ENCODE measurements around the gene ZNF563.
"Not testable (repeated sequence)": the region's sequence is repeated elsewhere in the genome, so short reads cannot be mapped to it uniquely, and the experiment has no call there.

ZNF563 gene

DNA sequence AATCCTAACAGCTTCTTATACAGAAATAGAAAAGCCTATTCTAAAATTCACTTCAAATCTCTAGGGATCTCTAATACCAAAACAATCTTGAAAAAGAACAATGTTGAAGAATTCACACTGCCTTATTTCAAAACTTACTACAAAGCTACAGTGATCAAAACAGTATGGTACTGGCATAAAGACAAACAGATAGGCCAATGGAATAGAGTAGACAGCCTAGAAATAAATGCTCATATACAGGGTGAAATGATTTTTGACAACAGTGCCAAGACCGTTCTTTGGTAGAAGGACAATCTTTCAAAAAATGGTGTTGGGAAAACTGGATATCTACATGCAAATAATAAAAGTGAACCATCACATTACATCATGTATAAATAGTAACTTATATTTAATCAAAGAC lies 11.8 kb upstream of the ZNF563 start:
- no peaks in the 10 kb centered on the region for H3K36me3 ChIP-seq (ENCODE audit: control insufficient read depth, insufficient read depth, low read length)

DNA sequence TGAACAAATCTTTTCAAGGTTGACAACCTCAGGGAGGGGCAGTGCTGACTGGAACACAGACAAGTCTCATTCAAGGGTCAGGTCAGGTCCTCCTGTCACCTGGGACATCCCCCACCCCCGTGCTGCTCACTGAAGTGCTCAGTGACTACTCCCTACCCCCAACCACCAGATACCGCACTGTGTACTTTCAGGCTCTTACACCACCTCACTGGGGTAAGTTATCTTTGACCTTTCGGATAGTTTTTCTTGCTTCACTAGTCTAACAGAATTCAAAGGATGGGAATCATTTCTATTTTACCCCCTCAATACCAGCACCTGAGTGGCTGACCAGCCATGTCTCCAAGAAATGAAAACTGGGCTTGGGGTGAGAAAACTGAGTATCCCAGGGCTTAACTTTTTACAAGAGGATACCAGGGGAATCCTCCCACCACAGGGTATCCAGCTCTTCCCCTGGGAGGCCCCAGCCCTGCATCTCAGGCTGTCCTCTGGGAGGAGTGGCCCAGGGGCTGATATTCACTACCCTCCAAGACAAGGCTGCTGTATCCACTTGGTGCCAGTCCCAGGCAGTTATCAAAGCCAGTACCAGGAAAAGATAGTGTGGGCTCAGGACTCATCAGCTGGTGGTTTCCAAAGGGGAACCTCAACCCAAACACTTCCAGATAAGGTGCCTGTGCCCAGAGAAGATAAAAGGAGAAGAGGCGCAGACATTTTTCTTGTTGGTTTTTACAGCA lies 2.1 kb downstream of the ZNF563 start:
- Histone ChIP-seq H3K9ac (ENCODE audit: low read length) (no peak overlapping the region), H3K4me3 (ENCODE audit: low read length) (no peak overlapping the region), H3K27me3 (ENCODE audit: control insufficient read depth, insufficient read depth, low read length) (no peaks in the 10 kb centered on the region)

More for the DNA sequence above, 11.8 kb upstream of the ZNF563 start:
- Histone ChIP-seq H3K9me3 (ENCODE audit: control insufficient read depth, low read length) (no peaks in the 10 kb centered on the region), H3K4me3 (ENCODE audit: low read length) (no peak overlapping the region), H3K9ac (ENCODE audit: low read length) (no peak overlapping the region), H3K27me3 (ENCODE audit: control insufficient read depth, insufficient read depth, low read length) (no peaks in the 10 kb centered on the region), H3K4me1 (ENCODE audit: control insufficient read depth, insufficient read depth, low read length) (no peaks in the 10 kb centered on the region)

DNA sequence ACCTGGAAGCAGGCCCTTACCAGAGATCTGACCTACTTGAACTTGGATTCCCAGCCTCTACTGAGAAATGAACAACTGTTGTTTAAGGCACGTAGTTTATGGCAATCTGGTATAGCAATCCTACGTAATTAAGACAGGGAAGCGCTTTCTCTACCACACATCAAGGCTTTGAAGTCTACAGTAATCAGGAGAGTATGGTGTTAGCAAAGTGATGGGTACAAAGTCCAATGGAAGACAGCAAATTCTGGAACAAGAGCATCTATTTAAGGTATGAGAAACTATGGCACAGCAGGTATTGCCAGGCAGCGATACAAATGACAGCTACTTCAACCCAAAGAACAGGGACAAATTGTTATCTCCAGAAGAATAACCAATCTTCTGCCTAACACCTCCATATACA lies 3.1 kb downstream of the ZNF563 start:
- Histone ChIP-seq H3K4me1 (ENCODE audit: control insufficient read depth, insufficient read depth, low read length) (peaks cover 17% of the 10 kb centered on the region), H3K9ac (ENCODE audit: low read length) (no peak overlapping the region), H3K4me3 (ENCODE audit: low read length) (no peak overlapping the region), H3K27me3 (ENCODE audit: control insufficient read depth, insufficient read depth, low read length) (no peaks in the 10 kb centered on the region), H3K9me3 (ENCODE audit: control insufficient read depth, low read length) (no peaks in the 10 kb centered on the region), H3K36me3 (ENCODE audit: control insufficient read depth, insufficient read depth, low read length) (no peaks in the 10 kb centered on the region)

More for the DNA sequence above, 2.1 kb downstream of the ZNF563 start:
- Histone ChIP-seq H3K36me3 (ENCODE audit: control insufficient read depth, insufficient read depth, low read length) (no peaks in the 10 kb centered on the region), H3K4me1 (ENCODE audit: control insufficient read depth, insufficient read depth, low read length) (peaks cover 17% of the 10 kb centered on the region), H3K9me3 (ENCODE audit: control insufficient read depth, low read length) (no peaks in the 10 kb centered on the region)

DNA sequence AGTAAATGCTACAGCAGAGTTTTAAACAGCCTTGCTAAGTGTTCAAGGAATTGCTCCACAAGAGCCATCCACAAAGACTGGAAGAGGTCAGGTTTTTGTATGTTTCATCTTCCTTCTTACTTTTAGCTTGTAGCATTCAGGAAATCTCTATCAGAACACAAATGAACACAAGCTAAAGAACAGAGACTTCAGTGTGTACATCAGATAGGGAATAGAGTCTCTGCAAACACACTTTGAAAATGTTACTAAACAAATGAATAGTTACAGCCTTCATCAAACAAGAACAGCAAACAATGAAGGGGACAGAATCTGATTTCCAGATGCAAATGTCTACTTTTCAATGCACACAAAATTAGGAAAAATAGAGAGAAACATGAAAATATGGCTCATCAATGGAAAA lies 7.7 kb downstream of the ZNF563 start:
- Histone ChIP-seq H3K4me3 (ENCODE audit: low read length) (no peak overlapping the region), H3K36me3 (ENCODE audit: control insufficient read depth, insufficient read depth, low read length) (no peaks in the 10 kb centered on the region), H3K9ac (ENCODE audit: low read length) (no peak overlapping the region), H3K9me3 (ENCODE audit: control insufficient read depth, low read length) (no peaks in the 10 kb centered on the region), H3K4me1 (ENCODE audit: control insufficient read depth, insufficient read depth, low read length) (no peaks in the 10 kb centered on the region), H3K27me3 (ENCODE audit: control insufficient read depth, insufficient read depth, low read length) (no peaks in the 10 kb centered on the region)

DNA sequence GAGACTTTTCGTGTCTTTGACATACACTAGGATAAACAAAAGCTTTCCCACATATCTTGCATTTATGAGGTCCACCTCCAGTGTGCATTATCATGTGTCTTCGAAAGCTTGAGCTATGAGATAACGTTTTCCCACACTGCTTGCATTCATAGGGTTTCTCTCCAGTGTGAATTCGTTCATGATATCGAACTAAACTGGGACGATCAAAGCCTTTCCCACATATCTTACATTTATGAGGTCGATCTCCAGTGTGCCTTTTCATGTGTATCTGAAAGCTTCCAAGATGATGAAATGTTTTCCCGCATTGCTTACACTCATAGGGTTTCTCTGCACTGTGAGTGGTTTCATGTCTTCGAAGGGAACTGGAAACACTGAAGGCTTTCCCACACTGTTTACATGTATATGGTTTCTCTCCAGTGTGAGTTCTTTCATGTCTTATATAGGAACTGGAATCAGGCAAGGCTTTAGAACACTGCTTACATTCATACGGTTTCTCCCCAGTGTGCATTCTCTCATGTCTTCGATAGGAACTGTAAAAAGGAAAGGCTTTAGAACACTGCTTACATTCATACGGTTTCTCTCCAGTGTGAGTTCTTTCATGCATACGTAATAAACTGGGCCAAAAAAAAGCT lies 14.5 kb downstream of the ZNF563 start:
- no peak overlapping the region for H3K9ac ChIP-seq (ENCODE audit: low read length)
- H3K36me3 ChIP-seq (ENCODE audit: control insufficient read depth, insufficient read depth, low read length): no peaks in the 10 kb centered on the region
- no peaks in the 10 kb centered on the region for H3K27me3 ChIP-seq (ENCODE audit: control insufficient read depth, insufficient read depth, low read length)
- no peaks in the 10 kb centered on the region for H3K9me3 ChIP-seq (ENCODE audit: control insufficient read depth, low read length)
- H3K4me3 ChIP-seq (ENCODE audit: low read length): no peak overlapping the region
- peaks cover 7% of the 10 kb centered on the region for H3K4me1 ChIP-seq (ENCODE audit: control insufficient read depth, insufficient read depth, low read length)

DNA sequence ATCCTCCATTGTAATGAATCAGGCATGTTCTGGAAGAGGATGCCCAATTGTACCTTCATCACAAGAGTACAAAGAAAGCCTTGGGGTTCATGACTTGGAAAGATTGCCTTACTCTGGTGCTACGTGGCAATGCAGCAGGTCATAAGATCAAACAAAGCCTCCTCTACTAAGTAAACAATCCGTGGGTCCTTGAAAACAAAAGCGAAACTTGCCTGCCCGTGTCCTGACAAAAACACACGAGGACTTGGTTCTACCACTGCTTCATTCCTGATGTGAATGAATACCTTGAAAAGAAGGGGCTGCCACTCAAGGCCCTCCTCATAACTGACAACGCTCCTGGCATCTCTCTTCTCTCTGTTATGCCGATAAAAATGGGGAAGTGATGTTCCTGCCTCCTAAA lies 18.9 kb downstream of the ZNF563 start:
- Histone ChIP-seq H3K9ac (ENCODE audit: low read length) (peak overlapping the region; percentile 36), H3K36me3 (ENCODE audit: control insufficient read depth, insufficient read depth, low read length) (no peaks in the 10 kb centered on the region), H3K27me3 (ENCODE audit: control insufficient read depth, insufficient read depth, low read length) (no peaks in the 10 kb centered on the region), H3K4me3 (ENCODE audit: low read length) (no peak overlapping the region), H3K4me1 (ENCODE audit: control insufficient read depth, insufficient read depth, low read length) (peaks cover 7% of the 10 kb centered on the region), H3K9me3 (ENCODE audit: control insufficient read depth, low read length) (no peaks in the 10 kb centered on the region)

DNA sequence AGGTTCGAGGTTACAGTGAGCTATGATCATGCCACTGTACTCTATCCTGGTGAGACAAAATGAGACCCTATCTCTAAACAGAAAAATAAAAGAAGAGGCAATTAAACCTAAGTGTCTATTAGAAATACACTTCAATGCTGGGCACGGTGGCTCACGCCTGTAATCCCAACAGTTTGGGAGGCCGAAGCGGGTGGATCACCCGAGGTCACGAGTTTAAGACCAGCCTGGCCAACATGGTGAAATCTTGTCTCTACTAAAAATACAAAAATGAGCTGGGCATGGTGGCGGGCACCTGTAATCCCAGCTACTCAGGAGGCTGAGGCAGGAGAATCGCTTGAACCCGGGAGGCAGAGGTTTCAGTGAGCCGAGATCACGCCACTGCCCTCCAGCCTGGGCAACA lies 24.5 kb downstream of the ZNF563 start:
- H3K36me3 ChIP-seq (ENCODE audit: control insufficient read depth, insufficient read depth, low read length); H3K27me3 ChIP-seq (ENCODE audit: control insufficient read depth, insufficient read depth, low read length); H3K4me3 ChIP-seq (ENCODE audit: low read length); H3K9ac ChIP-seq (ENCODE audit: low read length); H3K9me3 ChIP-seq (ENCODE audit: control insufficient read depth, low read length); H3K4me1 ChIP-seq (ENCODE audit: control insufficient read depth, insufficient read depth, low read length): not testable (repeated sequence)

DNA sequence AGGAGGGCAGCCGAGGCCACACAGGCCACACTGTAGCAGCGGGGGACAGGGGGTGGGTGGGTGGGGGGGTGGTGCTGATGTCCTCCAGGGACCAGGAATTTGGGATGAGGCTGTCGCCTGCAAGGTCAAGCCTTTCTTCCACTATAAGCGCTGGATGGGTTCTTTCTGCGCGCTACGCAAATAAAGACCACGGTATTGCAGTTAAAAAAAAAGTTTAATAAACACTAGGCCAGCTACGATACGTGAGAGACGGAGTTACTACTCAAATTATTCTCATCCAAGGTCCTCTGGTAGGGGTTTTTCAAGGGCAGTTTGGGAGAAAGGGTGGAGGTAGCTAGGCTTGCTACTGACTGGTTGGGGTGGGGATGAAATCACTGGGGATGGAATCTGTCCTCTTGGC lies 38.2 kb downstream of the ZNF563 start:
- Histone ChIP-seq H3K9ac (ENCODE audit: low read length) (peak overlapping the region; percentile 98), H3K27me3 (ENCODE audit: control insufficient read depth, insufficient read depth, low read length) (no peaks in the 10 kb centered on the region), H3K9me3 (ENCODE audit: control insufficient read depth, low read length) (no peaks in the 10 kb centered on the region), H3K4me3 (ENCODE audit: low read length) (peak overlapping the region; percentile 90), H3K36me3 (ENCODE audit: control insufficient read depth, insufficient read depth, low read length) (no peaks in the 10 kb centered on the region), H3K4me1 (ENCODE audit: control insufficient read depth, insufficient read depth, low read length) (peaks cover 10% of the 10 kb centered on the region)

DNA sequence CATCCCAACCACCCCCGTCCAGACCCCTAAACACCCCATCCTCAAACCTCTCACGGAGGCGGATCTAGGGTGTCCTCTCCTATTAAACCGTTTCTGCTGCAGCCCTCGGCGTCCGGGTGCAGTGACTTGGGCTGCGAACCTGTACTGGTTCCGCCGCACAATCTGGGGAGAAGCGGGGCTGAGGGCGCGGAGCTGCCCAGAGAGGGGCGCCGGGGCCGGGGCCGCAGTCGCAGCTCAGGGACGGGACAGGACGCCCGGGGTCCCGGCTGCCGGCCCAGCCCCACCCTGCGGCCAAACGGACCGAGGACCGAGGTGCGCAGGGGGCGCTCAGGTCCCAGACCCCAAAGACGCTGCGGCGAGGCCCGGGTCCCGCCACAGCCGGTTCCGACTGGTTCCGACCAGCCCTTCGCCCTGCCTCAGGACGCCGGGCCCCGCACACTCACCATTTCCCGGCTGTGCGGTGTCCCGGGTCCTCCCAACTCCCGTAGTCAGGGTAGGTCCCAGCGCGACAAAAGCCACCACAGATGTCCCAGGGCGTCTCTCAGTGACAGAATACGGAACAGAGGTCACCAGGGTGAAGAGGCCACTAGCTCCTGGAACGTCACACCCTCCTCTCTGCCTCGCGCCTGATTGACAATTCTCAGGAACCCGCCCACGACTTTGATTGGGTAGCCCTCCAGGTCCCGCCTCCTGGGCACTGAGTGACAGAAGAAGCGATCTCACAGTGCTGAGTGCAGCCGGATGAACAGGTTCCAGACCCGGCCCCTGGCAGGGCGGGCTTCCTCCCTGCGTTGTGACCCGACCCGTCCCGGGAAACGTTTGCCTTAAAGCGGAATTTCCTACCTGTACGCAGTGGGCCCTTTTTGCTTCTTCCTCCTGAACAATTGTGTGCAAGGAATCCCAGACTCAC lies 38.9 kb downstream of the ZNF563 start, which contains the start of gene ZNF44:
Gene ZNF44 (minus strand): TSS at position 635 of the 910 bp plus-strand sequence. CDS start 189 bp downstream, at position 446.
- peak within 1 kb of the TSS; percentile 90 for H3K4me3 ChIP-seq (ENCODE audit: low read length)
- H3K9ac ChIP-seq (ENCODE audit: low read length): peak within 1 kb of the TSS; percentile 98
- H3K9me3 ChIP-seq (ENCODE audit: control insufficient read depth, low read length): no peaks in the 10 kb centered on the region
- H3K27me3 ChIP-seq (ENCODE audit: control insufficient read depth, insufficient read depth, low read length): no peaks in the 10 kb centered on the region
- no peaks in the 10 kb centered on the region for H3K36me3 ChIP-seq (ENCODE audit: control insufficient read depth, insufficient read depth, low read length)
- H3K4me1 ChIP-seq (ENCODE audit: control insufficient read depth, insufficient read depth, low read length): peaks cover 10% of the 10 kb centered on the region

DNA sequence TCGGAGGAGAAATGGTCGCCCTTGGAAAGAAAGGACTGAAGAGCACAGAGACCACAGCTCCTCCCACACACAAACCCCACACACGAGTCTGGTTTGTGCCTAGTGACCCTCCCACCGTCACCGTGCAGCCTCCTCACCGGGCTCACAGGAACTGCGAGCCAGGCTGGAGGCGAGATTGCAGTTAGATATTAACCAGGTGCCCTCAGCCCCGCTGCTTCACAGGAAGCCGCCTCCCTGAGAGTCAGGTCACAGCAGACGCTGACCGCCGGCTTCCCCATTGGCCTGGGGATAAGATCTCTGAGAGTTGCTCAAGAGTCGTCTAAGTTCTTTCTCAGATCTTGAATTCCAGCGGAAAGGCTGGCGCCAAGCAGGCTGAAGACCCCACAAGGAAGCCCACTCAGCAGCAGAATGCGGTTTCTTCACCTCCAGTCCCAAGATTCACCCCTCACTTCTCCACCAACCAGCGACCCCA lies 39.6 kb downstream of the ZNF563 start:
- H3K4me1 ChIP-seq (ENCODE audit: control insufficient read depth, insufficient read depth, low read length): peaks cover 16% of the 10 kb centered on the region
- no peaks in the 10 kb centered on the region for H3K9me3 ChIP-seq (ENCODE audit: control insufficient read depth, low read length)
- H3K36me3 ChIP-seq (ENCODE audit: control insufficient read depth, insufficient read depth, low read length): no peaks in the 10 kb centered on the region
- H3K9ac ChIP-seq (ENCODE audit: low read length): peak overlapping the region; percentile 98
- no peaks in the 10 kb centered on the region for H3K27me3 ChIP-seq (ENCODE audit: control insufficient read depth, insufficient read depth, low read length)
- peak overlapping the region; percentile 90 for H3K4me3 ChIP-seq (ENCODE audit: low read length)

DNA sequence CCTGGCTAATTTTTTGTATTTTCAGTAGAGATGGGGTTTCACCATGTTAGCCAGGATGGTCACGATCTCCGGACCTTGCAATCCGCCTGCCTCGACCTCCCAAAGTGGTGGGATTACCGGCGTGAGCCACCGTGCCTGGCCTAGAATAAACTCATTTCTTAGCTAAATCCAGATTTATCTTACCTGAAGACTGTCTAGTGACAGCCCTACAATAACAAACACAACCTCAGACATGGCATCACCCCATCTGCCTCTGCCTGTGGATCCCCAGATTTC lies 43.7 kb downstream of the ZNF563 start:
- Histone ChIP-seq H3K36me3 (ENCODE audit: control insufficient read depth, insufficient read depth, low read length) (no peaks in the 10 kb centered on the region), H3K27me3 (ENCODE audit: control insufficient read depth, insufficient read depth, low read length) (no peaks in the 10 kb centered on the region), H3K4me1 (ENCODE audit: control insufficient read depth, insufficient read depth, low read length) (peaks cover 16% of the 10 kb centered on the region), H3K9me3 (ENCODE audit: control insufficient read depth, low read length) (no peaks in the 10 kb centered on the region), H3K4me3 (ENCODE audit: low read length) (no peak overlapping the region), H3K9ac (ENCODE audit: low read length) (no peak overlapping the region)

DNA sequence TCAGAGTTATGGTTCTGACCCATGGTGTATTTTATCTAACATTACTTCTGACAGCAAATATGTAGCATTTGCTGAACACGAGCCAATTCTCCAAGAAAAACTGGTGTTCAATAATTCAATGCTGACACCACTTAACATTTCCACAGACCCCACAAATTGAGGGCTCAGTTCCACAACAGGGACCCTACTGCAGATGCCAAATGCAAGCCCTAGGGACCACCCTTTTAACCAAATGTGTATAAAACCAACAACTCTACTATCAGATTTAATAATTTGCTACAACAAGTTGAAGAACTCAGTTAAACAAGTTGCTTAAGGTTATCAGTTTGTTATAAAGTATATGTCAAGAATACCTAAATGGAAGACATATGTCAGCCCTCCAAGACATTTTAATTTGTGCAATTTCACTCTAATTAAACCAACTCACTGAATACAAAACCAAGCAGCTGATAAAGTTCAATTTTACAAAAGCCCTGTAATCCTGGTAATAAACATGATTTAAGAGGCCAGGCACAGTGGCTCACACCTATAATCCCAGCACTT lies 45.4 kb downstream of the ZNF563 start:
- H3K36me3 ChIP-seq (ENCODE audit: control insufficient read depth, insufficient read depth, low read length): no peaks in the 10 kb centered on the region
- H3K4me1 ChIP-seq (ENCODE audit: control insufficient read depth, insufficient read depth, low read length): peaks cover 9% of the 10 kb centered on the region
- H3K4me3 ChIP-seq (ENCODE audit: low read length): no peak overlapping the region
- no peak overlapping the region for H3K9ac ChIP-seq (ENCODE audit: low read length)
- no peaks in the 10 kb centered on the region for H3K9me3 ChIP-seq (ENCODE audit: control insufficient read depth, low read length)
- H3K27me3 ChIP-seq (ENCODE audit: control insufficient read depth, insufficient read depth, low read length): no peaks in the 10 kb centered on the region
